ENCODE data around the gene RTL1.

Gene RTL1

GRCh38 chr14:100864960-100865681 is 38.4 kb downstream of the RTL1 start:
- no peak for DNase-seq

GRCh38 chr14:100864206-100864605 is 39.3 kb downstream of the RTL1 start:
- DNase-seq = no peak

GRCh38 chr14:100862793-100863192 is 40.7 kb downstream of the RTL1 start:
- DNase-seq = no peak

GRCh38 chr14:100862277-100862676 is 41.2 kb downstream of the RTL1 start:
- DNase-seq = no peak

GRCh38 chr14:100861937-100862247 is 41.6 kb downstream of the RTL1 start:
- DNase-seq = no peak

- no peak for DNase-seq
Observed at GRCh38 chr14:100861188-100861936, 42.2 kb downstream of the RTL1 start.

GRCh38 chr14:100860556-100861187 is 42.9 kb downstream of the RTL1 start:
- no peak for DNase-seq

- no peak for DNase-seq
Observed at GRCh38 chr14:100859781-100860180, 43.7 kb downstream of the RTL1 start.

- DNase-seq = no peak
Observed at GRCh38 chr14:100858838-100859220, 44.7 kb downstream of the RTL1 start.

GRCh38 chr14:100857923-100858837 is 45.3 kb downstream of the RTL1 start:
- DNase-seq = no peak

- no peak for DNase-seq
Observed at GRCh38 chr14:100857233-100857922, 46.1 kb downstream of the RTL1 start.

- no peak for DNase-seq
Observed at GRCh38 chr14:100856056-100856950, 47.2 kb downstream of the RTL1 start.

- DNase-seq = no peak
Observed at GRCh38 chr14:100855256-100855930, 48.1 kb downstream of the RTL1 start.

GRCh38 chr14:100854435-100854834 is 49.1 kb downstream of the RTL1 start:
- no peak for DNase-seq

GRCh38 chr14:100851946-100852620 is 51.4 kb downstream of the RTL1 start:
- DNase-seq = no peak

- no peak for DNase-seq
Observed at GRCh38 chr14:100851586-100851916, 52.0 kb downstream of the RTL1 start.

- DNase-seq = peak; percentile 84
Observed at GRCh38 chr14:100850841-100851585, 52.5 kb downstream of the RTL1 start.

GRCh38 chr14:100849115-100849781 is 54.3 kb downstream of the RTL1 start:
- peak; percentile 7 for DNase-seq

GRCh38 chr14:100846309-100846859 is 57.1 kb downstream of the RTL1 start:
- no peak for DNase-seq
